PC-3 (cell line): Measurements from ENCODE around the gene NFKBIA.

ENCODE experiments used
- CTCF ChIP-seq: fragments of 300-600 bp; sonication (generic); conservative IDR thresholded peaks from 2 replicates; pipeline ENCODE4 v1.5.1; 2017; ENCODE audit warnings: antibody characterized with exemption, low read depth, mild to moderate bottlenecking, low read length
- EZH2 ChIP-seq: fragments of 300-600 bp; sonication (generic); IDR thresholded peaks from one replicate; pipeline ENCODE4 v1.6.1; 2017; ENCODE audit warnings: antibody characterized with exemption, mild to moderate bottlenecking, low read length; ENCODE audit not compliant: unreplicated experiment
- EZH2phosphoT487 ChIP-seq: fragments of 300-600 bp; sonication (generic); IDR thresholded peaks from 2 replicates; pipeline ENCODE4 v1.6.1; 2018; ENCODE audit warnings: mild to moderate bottlenecking, antibody characterized with exemption, low read length, borderline replicate concordance

- TF ChIP-seq CTCF (no peak), EZH2phosphoT487 (no peak), EZH2 (no peak)
Observed at GRCh38 chr14:35375558-35376025, 29.0 kb downstream of the NFKBIA start.
